Hepatocyte (in vitro differentiated cells): ENCODE results near the gene AOPEP.

Source experiments
- CTCF ChIP-seq: fragments of 200-600 bp; sonication (generic); IDR thresholded peaks from 2 replicates; pipeline ENCODE4 v1.5.1; 2016; ENCODE audit warnings: antibody characterized with exemption, mild to moderate bottlenecking; ENCODE audit not compliant: poor library complexity
- EZH2 ChIP-seq: fragments of 200-600 bp; sonication (generic); IDR thresholded peaks from 2 replicates; pipeline ENCODE4 v1.6.1; 2016; ENCODE audit warnings: antibody characterized with exemption, mild to moderate bottlenecking, borderline replicate concordance

DNA sequence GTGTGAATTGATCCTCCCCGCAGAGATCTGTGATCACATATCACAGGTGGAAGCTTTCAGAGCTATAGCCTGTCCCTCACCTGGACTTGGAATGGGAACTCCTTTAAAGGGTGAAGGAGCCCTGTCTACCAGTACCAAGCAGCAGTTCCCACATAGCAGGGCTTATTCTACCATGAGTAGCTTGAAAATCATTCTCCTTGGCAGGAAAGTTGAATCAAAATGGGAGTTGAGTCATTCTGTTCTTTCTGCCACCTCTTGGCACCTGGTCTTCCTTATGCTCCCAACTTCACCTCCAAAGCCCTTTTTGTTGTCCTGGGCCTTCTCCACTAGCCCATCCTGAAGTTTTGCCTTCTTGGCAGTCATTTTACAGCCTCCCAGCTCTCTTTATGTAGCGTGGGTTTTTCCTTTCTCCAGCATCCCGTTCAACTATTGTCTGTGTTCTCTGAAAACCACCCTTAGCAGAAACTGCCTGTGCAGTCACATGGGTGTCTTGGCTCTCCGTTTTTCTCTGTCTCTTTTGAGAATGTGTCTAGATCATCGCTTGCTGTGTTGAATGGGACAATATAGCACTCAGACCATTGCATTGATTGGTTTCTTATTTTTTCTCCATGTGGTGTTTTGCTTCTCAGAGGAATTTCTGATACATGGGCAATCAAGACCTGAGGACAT is 222.2 kb downstream of the AOPEP start:
- TF ChIP-seq CTCF (no peak), EZH2 (no peak)
